Ectodermal cell (in vitro differentiated cells): ENCODE measurements around the gene FDXR.
A peak's percentile ranks its signal among the peaks of the same experiment; 100 is the strongest.

Experiments
- H3K27ac ChIP-seq: 2 replicates; pipeline ENCODE4 v1.7.0; 2013; ENCODE audit warnings: mild to moderate bottlenecking, low read depth, low read length; ENCODE audit not compliant: insufficient read depth, poor library complexity, severe bottlenecking
- H3K27me3 ChIP-seq: 2 replicates; pipeline ENCODE4 v1.7.0; 2013; ENCODE audit warnings: mild to moderate bottlenecking, low read length; ENCODE audit not compliant: insufficient read depth, control insufficient read depth, poor library complexity, severe bottlenecking
- H3K36me3 ChIP-seq: one replicate; pipeline ENCODE4 v1.7.0; 2013; ENCODE audit warnings: low read length; ENCODE audit not compliant: control insufficient read depth, insufficient read depth
- H3K4me1 ChIP-seq: one replicate; pipeline ENCODE4 v1.7.0; 2013; ENCODE audit warnings: low read length; ENCODE audit not compliant: control insufficient read depth, insufficient read depth
- H3K4me3 ChIP-seq: 2 replicates; pipeline ENCODE4 v1.7.0; 2013; ENCODE audit warnings: low read depth, low read length, control low read depth; ENCODE audit not compliant: insufficient read depth
- H3K9me3 ChIP-seq: 2 replicates; pipeline ENCODE4 v1.7.0; 2013; ENCODE audit warnings: mild to moderate bottlenecking, low read length, moderate library complexity; ENCODE audit not compliant: control insufficient read depth
- WGBS, 2 experiments: methylation state at CpG; one replicate each; pipeline ENCODE4 v1.1.7; 2013; ENCODE audit warnings: missing lambda C conversion rate in 2 of 2; 5-methylcytosine and 5-hydroxymethylcytosine counted together

Gene FDXR

DNA sequence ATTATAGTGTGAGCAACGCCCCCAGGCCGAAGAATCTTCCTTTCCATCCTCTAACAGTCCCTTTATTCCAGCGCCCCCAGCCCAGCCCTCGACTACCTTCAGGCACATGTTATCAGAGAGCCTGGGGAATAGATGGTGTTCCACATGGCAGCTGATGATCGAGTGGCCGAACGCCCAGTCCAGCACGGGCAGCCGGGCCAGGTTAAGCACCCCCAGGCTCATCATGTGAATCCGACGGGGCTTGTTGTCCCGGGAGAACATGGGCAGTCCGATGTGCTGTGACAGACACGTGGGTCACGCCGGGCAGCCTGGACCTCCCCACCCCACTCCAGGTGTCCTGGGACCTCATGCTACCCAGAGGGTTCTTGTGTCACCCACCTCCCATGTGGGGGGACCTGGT lies 6.5 kb upstream of the FDXR start:
- H3K9me3 ChIP-seq = no peaks in the 10 kb centered on the region
- no peaks in the 10 kb centered on the region for H3K4me1 ChIP-seq
- no peaks in the 10 kb centered on the region for H3K27me3 ChIP-seq
- WGBS, 2 experiments = 93 to 94% methylated on average over 16 of the region's 16 CpGs
- no peak overlapping the region for H3K27ac ChIP-seq
- no peak overlapping the region for H3K4me3 ChIP-seq
- no peaks in the 10 kb centered on the region for H3K36me3 ChIP-seq

DNA sequence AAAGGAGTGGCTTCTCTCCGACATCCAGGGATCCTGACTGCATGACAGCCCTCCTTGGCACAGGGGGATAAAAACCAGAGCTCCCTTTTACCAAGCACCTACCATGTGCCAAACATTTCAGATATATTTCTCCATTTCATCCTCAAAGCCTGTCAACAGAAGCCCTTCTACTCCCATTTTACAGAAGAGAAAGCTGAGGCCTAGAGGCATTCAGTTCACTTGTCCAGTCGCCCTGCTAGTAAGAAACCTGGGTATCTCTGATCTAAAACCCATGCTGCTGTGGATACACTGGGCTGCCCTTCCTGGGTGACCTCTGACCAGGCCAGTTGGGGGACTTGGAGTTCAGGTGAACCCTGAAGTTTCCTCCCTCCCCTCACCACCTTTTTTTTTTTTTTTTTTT lies 5.9 kb upstream of the FDXR start:
- H3K9me3 ChIP-seq = no peaks in the 10 kb centered on the region
- no peaks in the 10 kb centered on the region for H3K27me3 ChIP-seq
- no peaks in the 10 kb centered on the region for H3K4me1 ChIP-seq
- WGBS, 2 experiments = 78 to 84% methylated on average over 2 of the region's 2 CpGs
- no peak overlapping the region for H3K27ac ChIP-seq
- no peak overlapping the region for H3K4me3 ChIP-seq
- H3K36me3 ChIP-seq = no peaks in the 10 kb centered on the region

GRCh38 chr17:74877592-74878548 lies 5.1 kb upstream of the FDXR start:
- Histone ChIP-seq H3K4me1 (no peaks in the 10 kb centered on the region), H3K9me3 (no peaks in the 10 kb centered on the region), H3K27ac (no peak overlapping the region), H3K36me3 (no peaks in the 10 kb centered on the region), H3K4me3 (no peak overlapping the region), H3K27me3 (no peaks in the 10 kb centered on the region)
- WGBS, 2 experiments = 83 to 88% methylated on average over 19 of the region's 19 CpGs

- peaks cover 6% of the 10 kb centered on the region for H3K27me3 ChIP-seq
- H3K36me3 ChIP-seq = no peaks in the 10 kb centered on the region
- no peaks in the 10 kb centered on the region for H3K9me3 ChIP-seq
- H3K4me1 ChIP-seq = peaks cover 6% of the 10 kb centered on the region
- H3K27ac ChIP-seq = no peak overlapping the region
- 74 to 77% methylated on average over 6 of the region's 6 CpGs for WGBS, 2 experiments
- no peak overlapping the region for H3K4me3 ChIP-seq
Measured at GRCh38 chr17:74875977-74876593, 3.3 kb upstream of the FDXR start.

DNA sequence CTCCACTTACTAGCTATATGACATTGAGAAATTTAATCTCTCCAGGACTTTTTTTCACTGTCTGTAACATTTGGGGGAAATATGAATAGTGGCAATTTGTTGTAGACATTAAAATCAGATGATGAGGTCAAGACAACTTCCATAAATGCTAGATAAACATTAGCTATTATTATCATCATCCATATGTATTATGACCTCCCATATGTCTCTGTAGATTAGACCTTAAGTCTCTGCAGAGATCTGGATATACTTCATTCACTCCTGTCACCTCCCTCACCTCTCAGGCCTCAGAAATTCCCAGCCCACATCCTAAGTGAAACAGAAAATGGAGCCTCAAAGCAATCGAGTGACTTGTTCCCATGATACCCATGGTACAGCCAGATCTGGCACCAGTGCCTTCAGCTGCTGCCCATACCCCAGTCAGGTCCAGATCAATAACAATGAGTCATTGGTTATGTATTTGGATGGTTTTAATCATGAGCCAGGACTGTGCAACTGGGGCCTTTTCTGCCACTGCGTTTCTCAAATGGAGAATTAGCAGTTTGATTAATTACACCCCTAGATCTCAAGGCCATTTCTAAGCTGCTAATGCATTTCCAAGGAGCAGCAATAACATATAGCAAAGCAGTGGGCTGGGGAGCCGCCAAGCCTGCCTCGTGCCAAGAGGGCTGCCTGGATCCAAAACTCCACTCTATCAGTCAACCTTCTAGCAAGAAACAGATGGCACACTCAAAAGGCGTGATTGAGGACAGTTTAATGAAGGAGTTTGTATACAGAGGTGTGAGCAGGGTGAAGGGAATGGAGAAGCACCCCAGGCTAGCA lies 2.6 kb upstream of the FDXR start:
- Histone ChIP-seq H3K4me1 (peaks cover 6% of the 10 kb centered on the region), H3K36me3 (no peaks in the 10 kb centered on the region), H3K27ac (no peak overlapping the region), H3K27me3 (peaks cover 6% of the 10 kb centered on the region), H3K4me3 (no peak overlapping the region), H3K9me3 (no peaks in the 10 kb centered on the region)
- 85 to 94% methylated on average over 5 of the region's 5 CpGs for WGBS, 2 experiments

GRCh38 chr17:74874615-74875037 lies 1.8 kb upstream of the FDXR start:
- 89 to 93% methylated on average over 4 to 5 of the region's 5 CpGs for WGBS, 2 experiments
- no peak overlapping the region for H3K4me3 ChIP-seq
- H3K27me3 ChIP-seq = peaks cover 6% of the 10 kb centered on the region
- no peaks in the 10 kb centered on the region for H3K9me3 ChIP-seq
- no peak overlapping the region for H3K27ac ChIP-seq
- peaks cover 6% of the 10 kb centered on the region for H3K4me1 ChIP-seq
- H3K36me3 ChIP-seq = no peaks in the 10 kb centered on the region

DNA sequence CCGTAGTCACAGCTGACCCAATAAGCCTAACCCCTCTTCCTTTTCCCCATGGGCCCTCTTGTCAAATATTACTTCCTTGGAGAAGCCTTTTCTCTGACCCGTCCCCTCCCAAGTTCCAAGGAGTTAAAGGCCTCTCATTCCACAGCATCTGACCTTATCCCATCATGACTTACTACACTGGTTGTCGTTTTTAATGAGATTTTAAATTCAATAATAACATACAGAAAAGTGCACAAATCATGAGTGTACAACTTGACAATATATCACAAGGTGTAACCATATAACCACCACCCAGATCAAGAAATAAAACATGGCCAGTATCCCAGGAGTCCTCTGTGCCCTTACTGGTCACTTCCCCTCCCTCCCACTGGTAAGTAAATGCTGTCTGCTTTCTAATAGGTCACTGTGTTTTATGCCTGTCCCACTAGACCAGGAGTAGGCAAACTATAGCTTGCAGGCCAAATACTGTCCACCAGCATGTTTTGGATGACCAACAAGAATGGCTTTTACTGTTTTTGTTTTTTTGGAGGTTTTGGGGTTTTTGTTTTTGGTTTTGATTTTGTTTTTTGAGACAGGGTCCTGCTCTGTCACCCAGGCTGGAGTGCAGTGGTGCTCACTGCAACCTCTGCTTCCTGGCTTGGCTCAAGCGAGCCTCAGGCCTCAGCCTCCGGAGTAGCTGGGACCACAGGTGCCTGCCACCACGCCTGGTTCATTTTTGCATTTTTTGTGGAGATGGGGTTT lies 1.2 kb upstream of the FDXR start:
- peak overlapping the region; percentile 56 for H3K27ac ChIP-seq
- 61 to 63% methylated on average over 5 to 6 of the region's 6 CpGs for WGBS, 2 experiments

GRCh38 chr17:74873037-74873873 lies 461 bp upstream of the FDXR start:
- 0% methylated on average over 54 to 55 of the region's 55 CpGs for WGBS, 2 experiments

More for the DNA sequence above, 1.2 kb upstream of the FDXR start:
- peak overlapping the region; percentile 72 for H3K4me3 ChIP-seq
- no peaks in the 10 kb centered on the region for H3K36me3 ChIP-seq
- H3K4me1 ChIP-seq = peaks cover 6% of the 10 kb centered on the region
- peaks cover 6% of the 10 kb centered on the region for H3K27me3 ChIP-seq
- H3K9me3 ChIP-seq = no peaks in the 10 kb centered on the region

More at GRCh38 chr17:74873037-74873873, 461 bp upstream of the FDXR start:
- Histone ChIP-seq H3K4me3 (peak overlapping the region; percentile 72), H3K36me3 (no peaks in the 10 kb centered on the region), H3K27me3 (peaks cover 6% of the 10 kb centered on the region), H3K27ac (peak overlapping the region; percentile 56), H3K4me1 (peaks cover 6% of the 10 kb centered on the region), H3K9me3 (no peaks in the 10 kb centered on the region)
